GM23248 (cell line): ENCODE measurements around the gene WWOX.

ENCODE experiments used
- EZH2 ChIP-seq: fragments of 200-600 bp; sonication (generic); IDR thresholded peaks from 2 replicates; pipeline ENCODE4 v1.6.1; 2018; ENCODE audit warnings: antibody characterized with exemption, mild to moderate bottlenecking; ENCODE audit not compliant: insufficient read depth, poor library complexity, severe bottlenecking
- EZH2phosphoT487 ChIP-seq: fragments of 200-600 bp; sonication (generic); IDR thresholded peaks from 2 replicates; pipeline ENCODE4 v1.6.1; 2018; ENCODE audit warnings: antibody characterized with exemption, moderate library complexity, mild to moderate bottlenecking, low read depth; ENCODE audit not compliant: insufficient read depth

- no peak for TF ChIP-seq EZH2
- no peak for TF ChIP-seq EZH2phosphoT487
Measured at GRCh38 chr16:78647491-78647890, 548.0 kb downstream of the WWOX start.
